ENCODE measurements around the gene PGAP1. TPM values are rescaled to one million over a fixed set of nuclear protein-coding genes. Genes with fewer than 3 reads are reported as not detected.

The PGAP1 gene
- total and polyA plus RNA-seq, 2 of the 8 experiments (the other 6 are each of a cell fraction or from before 2014, with no cell fraction given): 8.3 to 24.1 TPM

DNA sequence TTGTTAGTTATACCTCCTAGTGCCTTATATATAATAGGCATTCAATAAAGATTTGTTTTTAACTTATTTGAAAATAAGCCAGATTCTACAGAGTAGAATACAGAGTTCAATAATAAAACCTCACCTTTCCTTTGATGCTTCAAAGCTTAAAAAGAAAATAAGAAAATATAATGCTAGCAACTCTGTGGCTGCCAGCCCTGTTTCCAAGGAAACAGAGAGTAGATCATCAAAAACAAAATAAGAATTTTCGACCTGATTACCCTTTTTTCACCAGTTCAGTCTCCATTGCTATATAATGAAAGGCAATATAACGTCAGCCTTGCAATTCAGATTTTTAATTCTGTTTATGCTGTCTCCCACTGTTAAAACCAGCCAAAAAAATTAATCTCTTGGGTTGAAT is 8.9 kb upstream of the PGAP1 start:
- H3K27me3 ChIP-seq (replicated peaks in 1 of 4; ENCODE audit: control insufficient read depth in 3 of 4, extremely low read depth in 1 of 4, insufficient read depth in 3 of 4, low read length in 3 of 4): no peaks in the 10 kb centered on the region

More for the DNA sequence above, 8.9 kb upstream of the PGAP1 start:
- no peak overlapping the region for H2AFZ ChIP-seq (ENCODE audit: low read length)
- 80% methylated on average over 2 of the region's 2 CpGs; no CpG with 5 or more reads in 1 of the 2 experiments for WGBS, 2 experiments (ENCODE audit: extremely low coverage in 1 of 2, insufficient coverage in 1 of 2, insufficient read length in 1 of 2, insufficient replicate concordance in 2 of 2, low coverage in 1 of 2, low lambda C conversion rate in 2 of 2, missing lambda C conversion rate in 1 of 2)
- no peaks in the 10 kb centered on the region for H3K36me3 ChIP-seq (ENCODE audit: control insufficient read depth in 2 of 4, insufficient read depth in 4 of 4, low read length in 3 of 4)
- no peak overlapping the region for H4K91ac ChIP-seq (replicated peaks; ENCODE audit: insufficient read length, low read length)
- H3K27ac ChIP-seq (ENCODE audit: low read depth, low read length): no peak overlapping the region
- no peak for DNase-seq (ENCODE audit: low read depth in 1 of 2, low spot score in 2 of 2)
- H2BK12ac ChIP-seq (ENCODE audit: low read depth, low read length): no peak overlapping the region
- FAIRE-seq: no peak
- no peaks in the 10 kb centered on the region for H3K79me1 ChIP-seq (ENCODE audit: low read depth, low read length)
- no peak for TF ChIP-seq ZNF274 (IDR thresholded peaks at IDR 0.05; ENCODE audit: borderline replicate concordance, extremely low read depth, low read length)
- TF ChIP-seq TEAD4 (IDR thresholded peaks at IDR 0.05; ENCODE audit: low read depth, low read length): no peak
- TF ChIP-seq SP2 (IDR thresholded peaks at IDR 0.05; ENCODE audit: low read length): no peak
- TF ChIP-seq POU5F1 (IDR thresholded peaks at IDR 0.05; ENCODE audit: low read depth, low read length): no peak
- no peak for TF ChIP-seq GTF2F1 (IDR thresholded peaks at IDR 0.05; ENCODE audit: borderline replicate concordance, low read depth, low read length)
- no peak for TF ChIP-seq KDM1A (IDR thresholded peaks at IDR 0.05; ENCODE audit: borderline replicate concordance, low read length)
- no peak for TF ChIP-seq BACH1 (IDR thresholded peaks at IDR 0.05; ENCODE audit: low read length)
- TF ChIP-seq SAP30 (IDR thresholded peaks at IDR 0.05; ENCODE audit: insufficient read depth, insufficient replicate concordance, low read length): no peak
- TF ChIP-seq TAF7 (optimal IDR thresholded peaks at IDR 0.05; ENCODE audit: borderline replicate concordance, low read depth, low read length): no peak
- no peak for TF ChIP-seq HDAC6 (IDR thresholded peaks at IDR 0.05; ENCODE audit: low read depth, low read length)
- TF ChIP-seq KDM5A (IDR thresholded peaks at IDR 0.05; ENCODE audit: low read length): no peak
- no peak for TF ChIP-seq CTBP2 (IDR thresholded peaks at IDR 0.05; ENCODE audit: borderline replicate concordance, insufficient read depth, insufficient read length, low read length)
- no peak for TF ChIP-seq KDM4A (IDR thresholded peaks at IDR 0.05; ENCODE audit: low read depth, low read length, severe bottlenecking)
- H2BK120ac ChIP-seq (replicated peaks; ENCODE audit: low read depth, low read length): no peak overlapping the region
- H3K9ac ChIP-seq (replicated peaks in 1 of 4; ENCODE audit: extremely low read depth in 1 of 4, low read depth in 3 of 4, low read length in 3 of 4): no peak overlapping the region
- no peaks in the 10 kb centered on the region for H3K79me2 ChIP-seq (ENCODE audit: control insufficient read depth in 1 of 2, insufficient read depth in 2 of 2, low read length in 2 of 2)
- CTCF ChIA-PET (ENCODE audit: partially characterized antibody): interaction anchor here (0.6 to 1.2 kb wide), 4 partner anchors 8 to 411 kb away, joined by 3 read pairs; no protein-coding TSS in a partner anchor
- H3K4me1 ChIP-seq (replicated peaks in 1 of 4; ENCODE audit: control insufficient read depth in 3 of 4, insufficient read depth in 4 of 4, low read length in 3 of 4): no peaks in the 10 kb centered on the region
- no peak overlapping the region for H3K4me3 ChIP-seq (ENCODE audit: extremely low read depth in 1 of 4, insufficient read depth in 2 of 4, low read depth in 3 of 4, low read length in 4 of 4)
- no peak overlapping the region for H2BK15ac ChIP-seq (ENCODE audit: low read length)
- H3K23me2 ChIP-seq (ENCODE audit: low read depth, low read length): no peaks in the 10 kb centered on the region
- H4K20me1 ChIP-seq (replicated peaks in 1 of 2; ENCODE audit: control insufficient read depth in 1 of 2, insufficient read depth in 2 of 2, low read length in 2 of 2): no peaks in the 10 kb centered on the region
- no peak overlapping the region for H2AK5ac ChIP-seq (ENCODE audit: low read depth, low read length)
- no peak overlapping the region for H4K5ac ChIP-seq (ENCODE audit: insufficient read length, low read depth, low read length)
- H4K8ac ChIP-seq (ENCODE audit: extremely low read depth, insufficient read depth, low read length): no peak overlapping the region
- no peak overlapping the region for H3K4ac ChIP-seq (replicated peaks; ENCODE audit: insufficient read length, low read depth, low read length)
- H3K56ac ChIP-seq (replicated peaks; ENCODE audit: insufficient read length, low read depth, low read length): no peak overlapping the region
- no peak overlapping the region for H2BK20ac ChIP-seq (ENCODE audit: low read length)
- H3K23ac ChIP-seq (ENCODE audit: insufficient read length): no peak overlapping the region
- POLR2A ChIA-PET (ENCODE audit: partially characterized antibody): interaction anchor here (1.5 kb wide), 1 partner anchor 8 kb away, joined by 3 read pairs; no protein-coding TSS in a partner anchor
- no peak overlapping the region for H3K14ac ChIP-seq (ENCODE audit: insufficient read length)
- no peak overlapping the region for H3K4me2 ChIP-seq (ENCODE audit: insufficient read depth in 1 of 2, low read depth in 2 of 2, low read length in 2 of 2)
- H3K18ac ChIP-seq (ENCODE audit: extremely low read depth, low read length): no peak overlapping the region
- no peak overlapping the region for H2BK5ac ChIP-seq (ENCODE audit: low read depth, low read length)
- no peaks in the 10 kb centered on the region for H3K9me3 ChIP-seq (ENCODE audit: insufficient read depth in 2 of 2, low read depth in 1 of 2, low read length in 1 of 2)

Measured in H1 (cell line).